HCT116 (cell line): ENCODE measurements around the gene NEURL1B. TPM values are rescaled to one million over a fixed set of nuclear protein-coding genes. Genes with fewer than 3 reads are reported as not detected.

ENCODE experiments used
- ATAC-seq: fragments of 200-7000 bp; cut with Tn5 transposase; 2 replicates; pipeline ENCODE4 v1.9.1; 2020; ENCODE audit warnings: mild to moderate bottlenecking, moderate library complexity
- BruUV-seq: library from RNA; stranded (reverse); fragments of 400-500 nt; replicated peaks from 2 replicates; lab custom pipeline; 2021; lab: Mats Ljungman, UMichigan
- CTCF ChIA-PET: fragments of 300-600 bp; sonication (Branson Sonifier 250); formaldehyde crosslinking; loops from one replicate; lab custom pipeline; 2021; ENCODE audit warnings: antibody characterized with exemption; lab: Charles Lee
- POLR2A ChIA-PET: fragments of 300-600, 350-600 bp; sonication (Branson Sonifier 250); formaldehyde crosslinking; loops from one replicate; lab custom pipeline; 2021; ENCODE audit warnings: antibody characterized with exemption; lab: Charles Lee
- RAD21 ChIA-PET, 2 experiments: fragments of 300-600 bp; sonication (Branson Sonifier 250); formaldehyde crosslinking; loops; one replicate each; lab custom pipeline; 2023; ENCODE audit warnings: low total read pairs in 2 of 2; ENCODE audit not compliant: uncharacterized antibody in 2 of 2, unreplicated experiment in 2 of 2, low non-redundant PET in 1 of 2; lab: Charles Lee
- DNase-seq: peaks from one replicate; pipeline ENCODE4 v3.0.0-alpha.2; 2010; ENCODE audit warnings: low read depth, low spot score
- H2AFZ ChIP-seq: fragments of 200-600 bp; shearing (Covaris generic), sonication (generic); 2 replicates; pipeline ENCODE4 v1.6.1; 2017; ENCODE audit warnings: low read depth, mixed run types, mixed read lengths, antibody characterized with exemption, low read length; ENCODE audit not compliant: poor library complexity, severe bottlenecking
- H3K27ac ChIP-seq: 2 replicates; pipeline ENCODE4 v1.5.1; 2012; ENCODE audit warnings: low read depth, low read length
- H3K27me3 ChIP-seq: fragments of 200-600 bp; sonication (generic); 2 replicates; pipeline ENCODE4 v1.6.1; 2016; ENCODE audit warnings: mixed run types, low read length, mixed read lengths; ENCODE audit not compliant: insufficient read depth
- H3K36me3 ChIP-seq, 2 experiments: fragments of 200-500 bp in 1 of 2; fragments of 200-600 bp in 1 of 2; sonication (Bioruptor generic) in 1 of 2; sonication (generic) in 1 of 2; 2 replicates each; pipeline versions ENCODE4 v1.5.1 to v1.6.1; 2014 to 2016; ENCODE audit warnings: low read length in 2 of 2, inconsistent platforms in 1 of 2, mixed read lengths in 1 of 2, mixed run types in 1 of 2; ENCODE audit not compliant: insufficient read depth in 2 of 2, control insufficient read depth in 1 of 2
- H3K4me1 ChIP-seq, 2 experiments: fragments of 200-600 bp in 1 of 2; sonication (generic) in 1 of 2; 2 replicates each; pipeline versions ENCODE4 v1.5.1 to v1.6.1; 2012 to 2017; ENCODE audit warnings: low read length in 2 of 2, inconsistent platforms in 1 of 2, mild to moderate bottlenecking in 1 of 2, mixed read lengths in 1 of 2, mixed run types in 1 of 2, moderate library complexity in 1 of 2; ENCODE audit not compliant: insufficient read depth in 2 of 2, control insufficient read depth in 1 of 2
- H3K4me2 ChIP-seq: fragments of 200-600 bp; sonication (generic); 2 replicates; pipeline ENCODE4 v1.6.1; 2017; ENCODE audit warnings: mixed run types, low read length, mixed read lengths
- H3K4me3 ChIP-seq, 2 experiments: fragments of 200-600 bp in 1 of 2; sonication (generic) in 1 of 2; replicated peaks in 1 of 2; 2 replicates each; pipeline ENCODE4 v1.5.1; 2011 to 2016; ENCODE audit warnings: low read length in 2 of 2, control low read depth in 1 of 2, low read depth in 1 of 2, mild to moderate bottlenecking in 1 of 2, mixed read lengths in 1 of 2, mixed run types in 1 of 2
- H3K79me2 ChIP-seq: fragments of 200-600 bp; sonication (generic); 2 replicates; pipeline ENCODE4 v1.6.1; 2017; ENCODE audit warnings: mild to moderate bottlenecking, mixed run types, low read length, moderate library complexity, mixed read lengths; ENCODE audit not compliant: insufficient read depth
- H3K9ac ChIP-seq: fragments of 200-600 bp; sonication (generic); 2 replicates; pipeline ENCODE4 v1.6.1; 2016; ENCODE audit warnings: low read length, mixed read lengths
- H3K9me2 ChIP-seq: fragments of 200-600 bp; sonication (generic), shearing (Covaris generic); 2 replicates; pipeline ENCODE4 v1.6.1; 2017; ENCODE audit warnings: mixed run types, mild to moderate bottlenecking, moderate library complexity; ENCODE audit not compliant: insufficient read depth
- H3K9me3 ChIP-seq, 2 experiments: fragments of 200-500 bp in 1 of 2; fragments of 200-600 bp in 1 of 2; sonication (Bioruptor generic) in 1 of 2; sonication (generic) in 1 of 2; 2 replicates each; pipeline ENCODE4 v1.6.1; 2014 to 2017; ENCODE audit warnings: low read length in 2 of 2, mixed read lengths in 2 of 2, inconsistent platforms in 1 of 2, low read depth in 1 of 2, mild to moderate bottlenecking in 1 of 2, mixed run types in 1 of 2, moderate library complexity in 1 of 2; ENCODE audit not compliant: control insufficient read depth in 1 of 2, insufficient read depth in 1 of 2
- H4K20me1 ChIP-seq: fragments of 200-600 bp; sonication (generic), shearing (Covaris generic); 2 replicates; pipeline ENCODE4 v1.6.1; 2017; ENCODE audit warnings: mixed run types, mild to moderate bottlenecking, moderate library complexity; ENCODE audit not compliant: insufficient read depth
- ATF3 ChIP-seq: IDR thresholded peaks from 2 replicates; pipeline ENCODE4 v1.6.1; 2012
- CEBPB ChIP-seq: IDR thresholded peaks from 2 replicates; pipeline ENCODE4 v1.6.1; 2012; ENCODE audit warnings: low read depth
- CTCF ChIP-seq, 3 experiments: fragments of 200-600 bp in 1 of 3; sonication (generic) in 1 of 3; IDR thresholded peaks in 2 of 3; conservative IDR thresholded peaks in 1 of 3; 2 replicates each; pipeline ENCODE4 v1.5.1; 2012 to 2017; ENCODE audit warnings: low read depth in 2 of 3, low read length in 2 of 3, antibody characterized with exemption in 1 of 3, borderline replicate concordance in 1 of 3, control low read depth in 1 of 3, mild to moderate bottlenecking in 1 of 3, mixed read lengths in 1 of 3, mixed run types in 1 of 3, moderate library complexity in 1 of 3; ENCODE audit not compliant: insufficient read depth in 1 of 3
- ELF1 ChIP-seq: IDR thresholded peaks from 2 replicates; pipeline ENCODE4 v1.6.1; 2012; ENCODE audit warnings: low read depth, borderline replicate concordance
- EZH2 ChIP-seq: fragments of 200-600 bp; sonication (generic); IDR thresholded peaks from 2 replicates; pipeline ENCODE4 v1.6.1; 2017; ENCODE audit warnings: antibody characterized with exemption, mixed run types
- FOSL1 ChIP-seq: IDR thresholded peaks from 2 replicates; pipeline ENCODE4 v1.6.1; 2012; ENCODE audit warnings: low read depth
- MAX ChIP-seq: IDR thresholded peaks from 2 replicates; pipeline ENCODE4 v1.6.1; 2012
- POLR2A ChIP-seq: IDR thresholded peaks from 2 replicates; pipeline ENCODE4 v1.7.0; 2011; ENCODE audit warnings: borderline replicate concordance; ENCODE audit not compliant: insufficient read depth, insufficient read length; ENCODE audit errors: extremely low read depth
- POLR2AphosphoS5 ChIP-seq: IDR thresholded peaks from 2 replicates; pipeline ENCODE4 v1.6.1; 2011; ENCODE audit warnings: mild to moderate bottlenecking, low read depth, low read length, moderate library complexity
- SP1 ChIP-seq: IDR thresholded peaks from 2 replicates; pipeline ENCODE4 v1.6.1; 2012; ENCODE audit warnings: low read depth
- SRF ChIP-seq: IDR thresholded peaks from 2 replicates; pipeline ENCODE4 v1.6.1; 2012; ENCODE audit warnings: low read depth
- intact Hi-C: fragments of 100-400 bp; cut with micrococcal nuclease; formaldehyde crosslinking; loops from 2 replicates; pipeline ENCODE4 v1.10.0; 2022
- total RNA-seq: library from RNA; stranded (reverse); gene quantifications from one replicate; pipeline ENCODE4 v1.2.1, GENCODE V29; 2021; ENCODE audit not compliant: unreplicated experiment

The NEURL1B gene
- total RNA-seq, 1 experiment from 2014 or later: 5.8 TPM

GRCh38 chr5:172720655-172721054, 79.6 kb downstream of the NEURL1B start:
- Histone ChIP-seq H3K4me3 (no peak overlapping the region), H3K79me2 (no peaks in the 10 kb centered on the region), H3K9me3 (no peaks in the 10 kb centered on the region), H3K27me3 (no peaks in the 10 kb centered on the region), H3K27ac (no peak overlapping the region), H3K4me2 (no peak overlapping the region), H3K9me2 (no peaks in the 10 kb centered on the region), H3K4me1 (peaks cover 0 to 9% of the 10 kb centered on the region in 2 experiments; a peak in 1 of 4 replicates), H4K20me1 (no peaks in the 10 kb centered on the region), H3K9ac (no peak overlapping the region), H3K36me3 (no peaks in the 10 kb centered on the region), H2AFZ (no peak overlapping the region)
- ChIA-PET CTCF (interaction anchor here (1.9 kb wide), 1 partner anchor 212 kb away, joined by 5 read pairs; no protein-coding TSS in a partner anchor), RAD21 (no interaction called here), POLR2A (no interaction called here)
- TF ChIP-seq CEBPB (no peak), EZH2 (no peak), SP1 (no peak), MAX (no peak), FOSL1 (no peak), POLR2AphosphoS5 (no peak), SRF (no peak), POLR2A (no peak), CTCF (IDR thresholded peaks at IDR 0.05 in 2 of 3, conservative IDR thresholded peaks at IDR 0.05 in 1 of 3; ENCODE audit: borderline replicate concordance in 1 of 3, insufficient read depth in 1 of 3, low read depth in 2 of 3, low read length in 2 of 3) (no peak), ATF3 (no peak), ELF1 (no peak)
- no peak for ATAC-seq
- BruUV-seq: no TSS peak
- no peak for DNase-seq
- intact Hi-C loops: no loop called here
